ENCODE results near the gene LDB2.

LDB2 gene

DNA sequence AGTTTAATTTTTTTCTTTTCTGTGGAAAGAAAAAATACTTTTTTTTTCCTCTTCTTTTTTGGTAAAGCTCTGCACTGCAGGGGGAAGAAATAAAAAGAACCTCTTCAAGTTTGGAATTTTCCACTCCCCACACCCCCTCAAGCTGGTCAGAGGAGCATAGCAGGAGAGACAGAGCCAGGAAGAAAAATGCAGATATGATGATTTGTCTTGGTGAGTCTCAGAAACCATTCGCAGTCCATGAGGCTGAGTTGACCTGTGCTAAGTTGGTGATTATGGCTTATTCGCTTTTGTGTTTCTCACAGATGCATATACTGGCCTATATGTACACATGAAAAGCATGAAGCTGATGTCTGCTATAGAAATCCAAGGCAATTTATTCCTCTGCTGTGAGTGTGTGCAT is 205.9 kb downstream of the LDB2 start:
- H3K4me3 ChIP-seq (ENCODE audit: low read depth, low read length) = no peak overlapping the region
- TF ChIP-seq, protein P1, sequence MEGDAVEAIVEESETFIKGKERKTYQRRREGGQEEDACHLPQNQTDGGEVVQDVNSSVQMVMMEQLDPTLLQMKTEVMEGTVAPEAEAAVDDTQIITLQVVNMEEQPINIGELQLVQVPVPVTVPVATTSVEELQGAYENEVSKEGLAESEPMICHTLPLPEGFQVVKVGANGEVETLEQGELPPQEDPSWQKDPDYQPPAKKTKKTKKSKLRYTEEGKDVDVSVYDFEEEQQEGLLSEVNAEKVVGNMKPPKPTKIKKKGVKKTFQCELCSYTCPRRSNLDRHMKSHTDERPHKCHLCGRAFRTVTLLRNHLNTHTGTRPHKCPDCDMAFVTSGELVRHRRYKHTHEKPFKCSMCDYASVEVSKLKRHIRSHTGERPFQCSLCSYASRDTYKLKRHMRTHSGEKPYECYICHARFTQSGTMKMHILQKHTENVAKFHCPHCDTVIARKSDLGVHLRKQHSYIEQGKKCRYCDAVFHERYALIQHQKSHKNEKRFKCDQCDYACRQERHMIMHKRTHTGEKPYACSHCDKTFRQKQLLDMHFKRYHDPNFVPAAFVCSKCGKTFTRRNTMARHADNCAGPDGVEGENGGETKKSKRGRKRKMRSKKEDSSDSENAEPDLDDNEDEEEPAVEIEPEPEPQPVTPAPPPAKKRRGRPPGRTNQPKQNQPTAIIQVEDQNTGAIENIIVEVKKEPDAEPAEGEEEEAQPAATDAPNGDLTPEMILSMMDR (IDR thresholded peaks at IDR 0.05; ENCODE audit: insufficient read depth, low read depth, low read length, missing control alignments) = no peak
- DNase-seq (ENCODE audit: low read depth) = no peak

DNA sequence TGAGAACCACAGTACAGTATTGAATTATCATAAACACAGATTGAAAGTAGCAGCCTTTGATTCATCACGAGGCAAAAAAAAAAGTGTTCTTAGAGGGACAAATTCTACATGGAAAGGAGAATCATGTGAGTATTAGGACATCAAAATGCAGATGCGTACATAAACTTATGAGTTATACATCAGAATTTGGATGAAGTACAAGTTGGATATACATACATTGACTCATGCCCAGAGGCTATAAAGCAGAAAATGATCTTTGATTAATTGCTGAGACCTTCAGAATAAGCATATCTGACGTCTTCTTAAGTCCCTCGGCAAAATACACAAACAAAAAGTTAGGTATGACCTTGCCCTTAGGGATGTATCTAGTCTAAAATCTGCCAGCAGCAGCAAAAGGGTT is 206.4 kb downstream of the LDB2 start:
- DNase-seq (ENCODE audit: low read depth) = no peak
- TF ChIP-seq, protein P1 (IDR thresholded peaks at IDR 0.05; ENCODE audit: insufficient read depth, low read depth, low read length, missing control alignments) = no peak
- no peak overlapping the region for H3K4me3 ChIP-seq (ENCODE audit: low read depth, low read length)

DNA sequence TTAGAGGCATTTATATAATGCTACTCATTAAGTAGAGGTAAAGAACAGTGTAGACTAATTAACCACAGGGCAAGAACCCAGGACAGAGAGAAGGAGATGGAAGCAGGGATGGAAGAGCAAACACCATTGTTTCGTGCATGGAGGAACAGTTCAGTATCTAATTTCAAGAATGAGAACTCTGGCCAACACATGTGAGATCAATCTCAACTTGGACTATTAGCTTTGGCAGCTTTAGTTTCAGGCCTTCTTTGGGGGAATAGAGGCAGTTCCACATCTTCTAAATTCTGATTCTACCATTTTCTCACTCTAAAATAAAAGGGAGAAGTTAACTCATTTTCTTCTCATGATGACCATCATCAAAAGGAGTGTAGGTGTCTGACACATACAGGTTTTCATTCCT is 207.0 kb downstream of the LDB2 start:
- TF ChIP-seq, protein P1 (IDR thresholded peaks at IDR 0.05; ENCODE audit: insufficient read depth, low read depth, low read length, missing control alignments) = no peak
- no peak overlapping the region for H3K4me3 ChIP-seq (ENCODE audit: low read depth, low read length)
- DNase-seq (ENCODE audit: low read depth) = no peak

DNA sequence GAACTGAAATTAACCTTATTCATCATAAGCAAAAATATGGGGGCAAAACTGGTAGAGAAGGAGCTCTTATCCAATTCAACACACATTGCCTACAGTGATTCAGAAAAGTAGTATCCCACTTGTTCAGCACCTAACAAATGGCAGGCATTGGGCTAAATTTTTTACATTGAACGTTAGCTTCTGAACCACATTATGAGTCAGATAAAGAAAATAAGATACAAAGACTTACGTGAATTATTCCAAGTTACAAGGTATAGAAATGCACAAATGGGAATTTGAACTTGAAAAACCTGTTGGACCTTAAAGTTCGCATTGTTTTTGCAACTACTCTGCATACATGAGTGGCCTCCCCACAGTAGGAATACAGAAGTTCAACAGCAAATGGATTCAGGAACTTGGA is 210.6 kb downstream of the LDB2 start:
- TF ChIP-seq, protein P1 (IDR thresholded peaks at IDR 0.05; ENCODE audit: insufficient read depth, low read depth, low read length, missing control alignments) = no peak
- no peak for DNase-seq (ENCODE audit: low read depth)
- H3K4me3 ChIP-seq (ENCODE audit: low read depth, low read length) = no peak overlapping the region

DNA sequence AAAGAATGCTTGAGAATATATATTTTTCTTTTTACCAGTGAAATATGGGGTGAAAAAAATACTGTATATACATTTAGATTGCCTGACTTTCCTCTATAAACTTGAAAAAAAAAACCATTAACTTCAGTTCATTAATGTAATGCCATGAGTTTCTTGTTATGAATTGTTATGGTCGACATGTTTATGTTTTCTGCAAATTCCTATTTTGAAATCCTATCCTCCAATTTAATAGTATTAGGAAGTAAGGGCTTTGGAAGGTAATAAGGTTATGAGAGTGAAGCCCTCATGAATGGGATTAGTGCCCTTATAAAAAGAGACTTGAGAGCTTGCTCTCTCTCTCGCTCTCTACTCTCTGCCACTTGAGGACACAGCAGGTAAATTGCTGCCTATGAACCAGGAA is 211.4 kb downstream of the LDB2 start:
- no peak overlapping the region for H3K4me3 ChIP-seq (ENCODE audit: low read depth, low read length)
- no peak for DNase-seq (ENCODE audit: low read depth)
- TF ChIP-seq, protein P1 (IDR thresholded peaks at IDR 0.05; ENCODE audit: insufficient read depth, low read depth, low read length, missing control alignments) = no peak

DNA sequence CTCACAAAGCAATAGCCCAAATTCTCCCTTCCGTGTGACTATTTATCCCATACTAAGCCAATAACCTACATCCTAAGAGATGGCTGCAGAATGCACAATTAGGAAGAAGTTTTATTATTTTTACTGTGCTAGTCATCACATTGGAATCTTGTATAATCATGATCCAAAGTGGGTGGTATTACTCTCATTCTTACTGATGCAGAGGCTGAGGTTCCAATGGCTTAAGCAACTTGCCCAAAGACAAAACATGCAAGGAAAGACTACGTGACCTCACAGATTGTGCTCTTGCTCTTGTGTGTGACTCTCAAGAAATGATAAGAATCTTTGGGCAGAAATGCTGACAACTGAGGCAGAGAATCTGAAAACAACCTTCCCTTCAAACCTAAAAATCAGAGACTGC is 212.2 kb downstream of the LDB2 start:
- no peak for DNase-seq (ENCODE audit: low read depth)
- TF ChIP-seq, protein P1 (IDR thresholded peaks at IDR 0.05; ENCODE audit: insufficient read depth, low read depth, low read length, missing control alignments) = no peak
- H3K4me3 ChIP-seq (ENCODE audit: low read depth, low read length) = no peak overlapping the region

DNA sequence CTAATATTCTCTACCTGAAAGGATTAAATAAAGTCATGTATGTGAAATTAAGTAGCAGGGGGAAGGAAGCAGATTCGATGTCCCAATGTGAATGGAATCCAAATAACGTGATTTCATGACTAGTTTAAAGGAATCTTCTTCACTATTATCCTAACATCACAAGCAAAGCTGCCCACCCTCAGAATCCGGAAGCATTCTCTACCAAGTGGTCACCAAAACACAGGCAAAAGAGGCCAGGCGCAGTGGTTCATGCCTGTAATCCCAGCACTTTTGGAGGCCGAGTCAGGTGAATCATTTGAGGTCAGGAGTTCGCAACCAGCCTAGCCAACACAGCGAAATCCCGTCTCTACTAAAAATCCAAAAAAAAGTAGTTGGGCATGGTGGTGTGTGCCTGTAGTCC is 212.9 kb downstream of the LDB2 start:
- no peak for DNase-seq (ENCODE audit: low read depth)
- no peak overlapping the region for H3K4me3 ChIP-seq (ENCODE audit: low read depth, low read length)
- TF ChIP-seq, protein P1 (IDR thresholded peaks at IDR 0.05; ENCODE audit: insufficient read depth, low read depth, low read length, missing control alignments) = no peak

Measured in GM12865 (cell line).